Osteoblast (primary cell): Measurements from ENCODE around the gene ZNF143. TPM values are rescaled to one million over a fixed set of nuclear protein-coding genes. Genes with fewer than 3 reads are reported as not detected.

Source experiments
- DNase-seq: peaks from one replicate; pipeline ENCODE4 v3.0.0; 2011; ENCODE audit warnings: low spot score, mixed read lengths; ENCODE audit not compliant: insufficient read length; ENCODE audit errors: missing footprints
- H2AFZ ChIP-seq: 2 replicates; pipeline ENCODE4 v1.6.0; 2011; ENCODE audit warnings: mild to moderate bottlenecking, low read length
- H3K27ac ChIP-seq: 2 replicates; pipeline ENCODE4 v1.5.1; 2011; ENCODE audit warnings: mild to moderate bottlenecking, low read depth, low read length, moderate library complexity
- H3K27me3 ChIP-seq: 2 replicates; pipeline ENCODE4 v1.6.0; 2012; ENCODE audit warnings: mild to moderate bottlenecking, control low read depth, inconsistent platforms, low read length, moderate library complexity; ENCODE audit not compliant: insufficient read depth
- H3K36me3 ChIP-seq: 2 replicates; pipeline ENCODE4 v1.5.1; 2011; ENCODE audit warnings: mild to moderate bottlenecking, low read length, control low read depth, moderate library complexity; ENCODE audit not compliant: insufficient read depth
- H3K4me1 ChIP-seq: 2 replicates; pipeline ENCODE4 v1.5.1; 2011; ENCODE audit warnings: mild to moderate bottlenecking, low read length, control low read depth, moderate library complexity; ENCODE audit not compliant: insufficient read depth
- H3K4me2 ChIP-seq: 2 replicates; pipeline ENCODE4 v1.6.0; 2011; ENCODE audit warnings: mild to moderate bottlenecking, low read length; ENCODE audit not compliant: insufficient read depth
- H3K4me3 ChIP-seq: fragments of 200-600 bp; sonication (generic); 3 replicates; pipeline ENCODE4 v1.5.1; 2012; ENCODE audit warnings: mild to moderate bottlenecking, low read length, inconsistent platforms; ENCODE audit not compliant: insufficient read depth
- H3K79me2 ChIP-seq: 2 replicates; pipeline ENCODE4 v1.6.0; 2012; ENCODE audit warnings: mild to moderate bottlenecking, low read length, control low read depth, inconsistent platforms; ENCODE audit not compliant: insufficient read depth
- H3K9me3 ChIP-seq: 2 replicates; pipeline ENCODE4 v1.5.1; 2011; ENCODE audit warnings: low read depth, low read length, control low read depth
- H4K20me1 ChIP-seq: 2 replicates; pipeline ENCODE4 v1.6.0; 2012; ENCODE audit warnings: mild to moderate bottlenecking, low read length, control low read depth; ENCODE audit not compliant: insufficient read depth
- CTCF ChIP-seq: IDR thresholded peaks from 2 replicates; pipeline ENCODE4 v1.5.1; 2011; ENCODE audit warnings: mild to moderate bottlenecking, low read depth, low read length, moderate library complexity; ENCODE audit errors: extremely low read depth
- total RNA-seq: library from RNA; depleted of rRNA; stranded (reverse); fragments of >200 nt; gene quantifications from 2 replicates; pipeline ENCODE4 v1.2.3, GENCODE V29; 2012

The ZNF143 gene
- total RNA-seq, 1 donor = 26.4 TPM

- DNase-seq = peak; percentile 90
- Histone ChIP-seq H3K9me3 (no peaks in the 10 kb centered on the region), H3K4me1 (peaks cover 46% of the 10 kb centered on the region), H3K36me3 (no peaks in the 10 kb centered on the region), H3K4me3 (peak overlapping the region; percentile 30), H3K27ac (peak overlapping the region; percentile 97), H3K27me3 (no peaks in the 10 kb centered on the region), H2AFZ (peak overlapping the region; percentile 19), H3K79me2 (peaks cover 4% of the 10 kb centered on the region), H4K20me1 (no peaks in the 10 kb centered on the region), H3K4me2 (peak overlapping the region; percentile 77)
- TF ChIP-seq CTCF = no peak
These were observed 108.2 kb downstream of the ZNF143 start for GRCh38 chr11:9568854-9569587.

- peaks cover 46% of the 10 kb centered on the region for H3K4me1 ChIP-seq
- no peak for TF ChIP-seq CTCF
- peak overlapping the region; percentile 77 for H3K4me2 ChIP-seq
- H3K27me3 ChIP-seq = no peaks in the 10 kb centered on the region
- H3K9me3 ChIP-seq = no peaks in the 10 kb centered on the region
- peak overlapping the region; percentile 19 for H2AFZ ChIP-seq
- no peak overlapping the region for H3K4me3 ChIP-seq
- no peaks in the 10 kb centered on the region for H3K36me3 ChIP-seq
- no peak for DNase-seq
- H3K27ac ChIP-seq = peak overlapping the region; percentile 97
- H4K20me1 ChIP-seq = no peaks in the 10 kb centered on the region
- H3K79me2 ChIP-seq = peaks cover 10% of the 10 kb centered on the region
These were observed 108.9 kb downstream of the ZNF143 start for GRCh38 chr11:9569588-9570164.

- Histone ChIP-seq H3K27ac (peak overlapping the region; percentile 97), H3K4me3 (no peak overlapping the region), H4K20me1 (no peaks in the 10 kb centered on the region), H3K36me3 (no peaks in the 10 kb centered on the region), H3K4me2 (no peak overlapping the region), H3K79me2 (peaks cover 18% of the 10 kb centered on the region), H2AFZ (no peak overlapping the region), H3K9me3 (no peaks in the 10 kb centered on the region), H3K4me1 (peaks cover 48% of the 10 kb centered on the region), H3K27me3 (no peaks in the 10 kb centered on the region)
- no peak for DNase-seq
- TF ChIP-seq CTCF = no peak
These were observed 109.7 kb downstream of the ZNF143 start for GRCh38 chr11:9570313-9571025.
